Measurements from ENCODE around the gene TPI1.

DNA sequence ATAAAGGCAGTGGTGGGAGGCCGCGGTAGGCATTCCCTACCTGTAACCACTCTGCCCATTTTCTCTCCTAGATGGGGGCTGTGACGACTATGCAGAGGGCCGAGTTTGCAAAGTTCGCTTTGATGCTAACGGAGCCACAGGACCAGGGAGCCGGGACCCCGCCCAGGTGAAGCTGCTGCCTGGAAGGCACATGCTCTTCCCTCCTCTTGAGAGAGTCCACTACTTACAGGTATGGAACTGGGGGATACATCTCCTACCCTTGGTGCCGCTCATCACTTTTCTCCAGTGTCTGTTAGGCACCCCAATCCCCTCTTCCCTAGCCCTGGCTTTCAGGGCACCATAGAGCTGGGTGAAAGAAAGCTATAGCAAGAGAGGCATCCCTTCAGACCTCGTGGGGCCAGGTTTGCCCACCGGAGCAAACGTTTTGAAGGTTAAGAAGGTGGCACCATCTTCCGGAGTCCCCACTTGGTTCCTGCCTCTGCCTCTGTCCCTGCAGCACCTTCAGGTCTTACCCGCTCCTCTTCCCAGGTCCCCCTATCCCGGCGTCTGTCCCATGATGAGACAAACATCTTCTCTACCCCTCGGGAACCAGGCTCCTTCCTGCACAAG, 41.1 kb upstream of the TPI1 start:
- TF ChIP-seq SP1 (CRISPR knock-in tag; conservative IDR thresholded peaks at IDR 0.05) (no peak), CREM (CRISPR knock-in tag; IDR thresholded peaks at IDR 0.05) (no peak), RELA (CRISPR knock-in tag; IDR thresholded peaks at IDR 0.05; ENCODE audit: borderline replicate concordance) (no peak), NR3C1 (CRISPR knock-in tag; conservative IDR thresholded peaks at IDR 0.05; ENCODE audit: low read depth) (no peak), SMAD4 (CRISPR knock-in tag; IDR thresholded peaks at IDR 0.05) (no peak), IRF2 (CRISPR knock-in tag; IDR thresholded peaks at IDR 0.05; ENCODE audit: borderline replicate concordance, low read depth) (no peak), ESRRA (CRISPR knock-in tag; IDR thresholded peaks at IDR 0.05; ENCODE audit: borderline replicate concordance) (no peak), TEAD4 (CRISPR knock-in tag; IDR thresholded peaks at IDR 0.05) (no peak), FOXK1 (CRISPR knock-in tag; IDR thresholded peaks at IDR 0.05) (no peak)
- TF ChIP-seq, protein P1, sequence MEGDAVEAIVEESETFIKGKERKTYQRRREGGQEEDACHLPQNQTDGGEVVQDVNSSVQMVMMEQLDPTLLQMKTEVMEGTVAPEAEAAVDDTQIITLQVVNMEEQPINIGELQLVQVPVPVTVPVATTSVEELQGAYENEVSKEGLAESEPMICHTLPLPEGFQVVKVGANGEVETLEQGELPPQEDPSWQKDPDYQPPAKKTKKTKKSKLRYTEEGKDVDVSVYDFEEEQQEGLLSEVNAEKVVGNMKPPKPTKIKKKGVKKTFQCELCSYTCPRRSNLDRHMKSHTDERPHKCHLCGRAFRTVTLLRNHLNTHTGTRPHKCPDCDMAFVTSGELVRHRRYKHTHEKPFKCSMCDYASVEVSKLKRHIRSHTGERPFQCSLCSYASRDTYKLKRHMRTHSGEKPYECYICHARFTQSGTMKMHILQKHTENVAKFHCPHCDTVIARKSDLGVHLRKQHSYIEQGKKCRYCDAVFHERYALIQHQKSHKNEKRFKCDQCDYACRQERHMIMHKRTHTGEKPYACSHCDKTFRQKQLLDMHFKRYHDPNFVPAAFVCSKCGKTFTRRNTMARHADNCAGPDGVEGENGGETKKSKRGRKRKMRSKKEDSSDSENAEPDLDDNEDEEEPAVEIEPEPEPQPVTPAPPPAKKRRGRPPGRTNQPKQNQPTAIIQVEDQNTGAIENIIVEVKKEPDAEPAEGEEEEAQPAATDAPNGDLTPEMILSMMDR (IDR thresholded peaks at IDR 0.05): no peak
- TF ChIP-seq, protein P2, sequence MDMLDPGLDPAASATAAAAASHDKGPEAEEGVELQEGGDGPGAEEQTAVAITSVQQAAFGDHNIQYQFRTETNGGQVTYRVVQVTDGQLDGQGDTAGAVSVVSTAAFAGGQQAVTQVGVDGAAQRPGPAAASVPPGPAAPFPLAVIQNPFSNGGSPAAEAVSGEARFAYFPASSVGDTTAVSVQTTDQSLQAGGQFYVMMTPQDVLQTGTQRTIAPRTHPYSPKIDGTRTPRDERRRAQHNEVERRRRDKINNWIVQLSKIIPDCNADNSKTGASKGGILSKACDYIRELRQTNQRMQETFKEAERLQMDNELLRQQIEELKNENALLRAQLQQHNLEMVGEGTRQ (CRISPR knock-in tag; IDR thresholded peaks at IDR 0.05): no peak
- TF ChIP-seq, protein P3, sequence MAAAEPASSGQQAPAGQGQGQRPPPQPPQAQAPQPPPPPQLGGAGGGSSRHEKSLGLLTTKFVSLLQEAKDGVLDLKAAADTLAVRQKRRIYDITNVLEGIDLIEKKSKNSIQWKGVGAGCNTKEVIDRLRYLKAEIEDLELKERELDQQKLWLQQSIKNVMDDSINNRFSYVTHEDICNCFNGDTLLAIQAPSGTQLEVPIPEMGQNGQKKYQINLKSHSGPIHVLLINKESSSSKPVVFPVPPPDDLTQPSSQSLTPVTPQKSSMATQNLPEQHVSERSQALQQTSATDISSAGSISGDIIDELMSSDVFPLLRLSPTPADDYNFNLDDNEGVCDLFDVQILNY (CRISPR knock-in tag; IDR thresholded peaks at IDR 0.05): no peak
- TF ChIP-seq, protein P4, sequence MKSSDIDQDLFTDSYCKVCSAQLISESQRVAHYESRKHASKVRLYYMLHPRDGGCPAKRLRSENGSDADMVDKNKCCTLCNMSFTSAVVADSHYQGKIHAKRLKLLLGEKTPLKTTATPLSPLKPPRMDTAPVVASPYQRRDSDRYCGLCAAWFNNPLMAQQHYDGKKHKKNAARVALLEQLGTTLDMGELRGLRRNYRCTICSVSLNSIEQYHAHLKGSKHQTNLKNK (CRISPR knock-in tag; IDR thresholded peaks at IDR 0.05): no peak

Data from WTC11 (cell line).